K562 treated with DMSO at 1 percent for 4 hours (cell line): ENCODE measurements around the gene ATP5PB. TPM values are rescaled to one million over a fixed set of nuclear protein-coding genes. Genes with fewer than 3 reads are reported as not detected.

Source experiments
- total RNA-seq: library from RNA; unstranded; fragments of 300-600 nt; gene quantifications from 2 replicates; pipeline ENCODE4 v1.2.3, GENCODE V29; 2022; ENCODE audit not compliant: insufficient read depth

Gene ATP5PB, protein sequence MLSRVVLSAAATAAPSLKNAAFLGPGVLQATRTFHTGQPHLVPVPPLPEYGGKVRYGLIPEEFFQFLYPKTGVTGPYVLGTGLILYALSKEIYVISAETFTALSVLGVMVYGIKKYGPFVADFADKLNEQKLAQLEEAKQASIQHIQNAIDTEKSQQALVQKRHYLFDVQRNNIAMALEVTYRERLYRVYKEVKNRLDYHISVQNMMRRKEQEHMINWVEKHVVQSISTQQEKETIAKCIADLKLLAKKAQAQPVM
- 212 and 226 TPM in 2 replicates for total RNA-seq

DNA sequence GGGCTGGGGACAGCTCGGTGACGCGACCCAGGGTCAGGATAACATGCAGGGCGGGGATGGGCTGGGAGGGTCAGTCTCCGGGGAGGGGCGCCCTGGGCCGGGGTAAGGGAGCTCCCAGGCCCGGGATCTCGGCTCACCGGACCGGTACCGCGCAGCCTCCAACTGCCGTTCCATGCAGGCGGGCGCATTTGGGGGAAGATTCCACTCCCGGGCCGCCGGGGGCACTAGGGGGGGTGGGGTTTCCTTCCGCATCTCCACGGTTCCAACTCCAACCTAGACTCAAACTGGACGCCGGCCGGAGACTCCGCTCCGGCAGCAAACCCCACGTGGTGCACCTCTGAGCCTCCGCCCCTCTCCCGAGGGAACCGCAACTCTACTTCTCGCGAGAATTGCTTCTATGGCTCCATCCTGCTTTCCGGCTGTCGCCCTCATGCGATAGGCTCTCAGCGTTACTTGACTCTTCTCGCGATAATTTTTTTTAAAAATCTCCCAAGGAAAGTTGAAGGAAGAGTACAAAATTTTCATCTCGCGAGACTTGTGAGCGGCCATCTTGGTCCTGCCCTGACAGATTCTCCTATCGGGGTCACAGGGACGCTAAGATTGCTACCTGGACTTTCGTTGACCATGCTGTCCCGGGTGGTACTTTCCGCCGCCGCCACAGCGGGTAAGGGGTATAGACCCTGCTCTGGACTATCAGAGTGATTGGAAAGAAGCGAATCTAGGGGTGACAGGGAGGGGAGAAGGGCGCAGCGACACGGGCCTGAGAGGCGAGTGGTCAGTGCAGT, at the start of gene ATP5PB, which contains the start of gene WDR77:
TSS of gene ATP5PB (plus strand) at position 547 of the 785 bp plus-strand sequence. CDS start at position 625, 78 bp downstream.
TSS of gene WDR77 (minus strand) at position 339 of the 785 bp plus-strand sequence. CDS start at position 252, 87 bp downstream.

GRCh38 chr1:111503585-111504060, 54.4 kb downstream of the ATP5PB start, which contains the start of the genes ADORA3 and TMIGD3:
ADORA3 (minus strand) TSS chr1:111503633; CDS start chr1:111503354, 279 bp downstream.
TMIGD3 (minus strand) TSS chr1:111503633; CDS start chr1:111503354, 279 bp downstream.

Other genes starting within 250 kb of the ATP5PB start
- not detected in 2 replicates for gene DENND2D, start 248.8 kb upstream of the ATP5PB start, total RNA-seq
- gene CHI3L2, start 221.8 kb upstream of the ATP5PB start, total RNA-seq = not detected in 2 replicates
- gene CHIA, start 158.6 kb upstream of the ATP5PB start, total RNA-seq = not detected in 2 replicates
- 1.5 and 2.2 TPM in 2 replicates for gene OVGP1, start 21.7 kb upstream of the ATP5PB start, total RNA-seq
- gene WDR77, start 208 bp upstream of the ATP5PB start, total RNA-seq = 21.5 and 28.2 TPM in 2 replicates
- 6.8 and 7.8 TPM in 2 replicates for gene C1orf162, start 24.5 kb downstream of the ATP5PB start, total RNA-seq
- 0.78 TPM in 1 of 2 replicates, not detected in the other for gene ADORA3, start 54.2 kb downstream of the ATP5PB start, total RNA-seq
- gene TMIGD3, start 54.2 kb downstream of the ATP5PB start, total RNA-seq = not detected in 2 replicates
- gene RAP1A, start 170.3 kb downstream of the ATP5PB start, total RNA-seq = 35.7 and 43.6 TPM in 2 replicates